GM18907 (cell line): ENCODE data around the gene IQCK.
"Not testable (repeated sequence)": the region's sequence is repeated elsewhere in the genome, so short reads cannot be mapped to it uniquely, and the experiment has no call there.

ENCODE experiments used
- ATAC-seq: cut with Tn5 transposase; IDR thresholded peaks from one replicate; pipeline ENCODE4 v1.9.1; 2021; ENCODE audit warnings: mild to moderate bottlenecking, moderate library complexity; ENCODE audit not compliant: unreplicated experiment

The IQCK gene

DNA sequence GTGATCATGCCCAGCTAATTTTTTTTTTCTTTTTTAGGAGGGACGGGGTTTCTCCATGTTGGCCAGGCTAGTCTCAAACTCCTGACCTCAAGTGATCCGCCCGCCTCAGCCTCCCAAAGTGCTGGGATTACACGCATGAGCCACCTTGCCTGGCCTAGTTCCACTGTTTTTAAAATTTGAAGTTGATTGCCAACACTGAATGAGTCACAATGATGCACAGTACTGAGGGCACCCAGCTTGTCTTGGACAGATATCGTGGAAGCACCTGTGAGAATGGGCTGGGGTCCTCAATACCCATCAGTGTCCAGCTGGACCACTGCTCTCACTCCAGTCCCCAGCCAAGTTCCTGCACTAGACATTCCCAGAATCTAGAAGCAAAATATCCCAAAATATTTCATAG lies 2.5 kb upstream of the IQCK start:
- no peak for ATAC-seq

GRCh38 chr16:19716183-19716582 lies 1.9 kb upstream of the IQCK start:
- ATAC-seq = no peak

- not testable (repeated sequence) for ATAC-seq
Measured at GRCh38 chr16:19716728-19717127, 1.3 kb upstream of the IQCK start.

DNA sequence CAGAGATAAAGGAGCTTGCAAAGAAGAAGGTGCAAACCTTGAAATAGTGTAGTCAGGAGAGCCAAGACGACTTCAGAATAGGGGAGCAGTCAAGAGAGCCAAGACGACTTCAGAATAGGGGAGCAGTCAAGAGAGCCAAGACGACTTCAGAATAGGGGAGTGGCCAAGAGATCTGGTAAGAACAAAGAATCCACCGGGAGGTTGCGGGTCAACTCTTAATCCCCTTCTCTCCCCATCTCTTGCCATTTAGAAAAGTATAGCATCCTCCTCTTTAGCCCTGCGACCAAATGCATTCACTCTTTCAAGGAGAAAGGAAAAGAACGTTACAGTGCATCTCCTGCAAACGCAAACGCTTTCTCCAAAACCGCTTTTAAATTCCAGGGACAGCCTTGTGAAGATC lies 757 bp upstream of the IQCK start:
- ATAC-seq = no peak

DNA sequence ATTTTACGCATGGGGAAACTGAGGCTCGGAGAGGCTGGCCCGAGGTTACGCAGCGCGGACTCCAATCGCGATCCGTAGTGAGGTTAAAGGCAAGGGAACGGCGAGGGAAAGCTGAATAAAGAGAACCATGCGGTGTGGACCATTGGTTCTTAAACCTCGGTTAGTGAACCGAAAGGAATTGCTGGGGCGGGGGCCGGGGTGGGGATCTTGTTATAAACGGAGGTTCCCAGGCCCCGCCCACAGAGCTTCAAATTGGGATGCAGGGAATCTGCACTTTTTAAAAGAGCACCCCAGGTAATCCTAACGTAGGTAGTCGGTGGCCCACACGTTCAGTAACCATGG lies 524 bp downstream of the IQCK start:
- ATAC-seq = no peak

- no peak for ATAC-seq
Measured at GRCh38 chr16:19722269-19722952, 4.3 kb downstream of the IQCK start.

DNA sequence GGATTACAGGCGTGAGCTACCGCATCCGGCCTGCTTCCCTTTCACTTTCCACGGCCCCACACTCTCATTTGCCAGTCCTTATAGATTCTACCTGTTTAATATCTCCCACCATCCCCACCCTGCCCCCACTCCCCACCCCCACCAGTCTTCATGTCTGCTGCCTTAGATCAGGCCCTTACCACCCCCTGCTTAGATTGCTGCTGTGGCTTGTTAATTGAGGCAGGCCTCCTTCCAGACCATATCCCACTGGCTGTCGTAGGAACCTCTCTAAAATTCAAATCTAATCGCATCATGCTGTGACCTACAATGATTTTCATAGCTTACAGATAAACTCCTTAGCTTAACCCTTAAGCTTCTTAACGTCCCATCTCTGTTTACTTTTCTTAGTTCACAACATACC lies 4.9 kb downstream of the IQCK start:
- ATAC-seq = no peak

DNA sequence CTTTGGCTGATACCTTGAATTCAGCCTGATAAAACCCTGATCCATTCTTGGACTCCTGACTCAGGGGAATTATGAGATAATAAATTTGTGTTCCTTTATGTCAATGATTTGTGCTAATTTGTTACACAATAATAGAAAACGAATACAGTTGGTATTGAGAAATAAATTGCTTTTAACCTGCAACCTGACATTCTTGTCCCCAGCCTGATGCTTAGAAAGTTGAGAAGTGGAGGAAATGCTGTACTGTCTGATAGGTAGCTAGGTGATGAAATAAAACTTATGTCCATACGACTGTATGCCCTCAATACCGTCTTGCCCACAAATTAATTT lies 10.5 kb downstream of the IQCK start:
- no peak for ATAC-seq

DNA sequence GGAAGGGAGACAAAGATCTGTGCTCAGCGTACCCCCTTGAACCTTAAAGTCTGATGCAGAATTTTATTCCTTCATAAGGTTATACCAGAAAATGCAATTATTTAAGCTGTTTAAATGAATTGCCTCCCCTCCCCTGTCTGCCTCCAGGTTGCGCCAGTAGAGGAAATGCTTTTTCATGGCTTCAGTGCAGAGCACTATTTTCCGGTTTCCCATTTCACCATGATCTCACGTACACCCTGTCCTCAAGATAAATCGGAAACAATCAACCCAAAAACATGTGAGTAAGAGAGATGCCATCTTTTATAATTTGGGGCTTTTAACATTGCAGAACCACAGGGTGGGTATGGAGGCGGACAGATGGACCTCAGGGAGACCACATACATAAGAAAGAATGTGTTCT lies 15.5 kb downstream of the IQCK start:
- no peak for ATAC-seq

DNA sequence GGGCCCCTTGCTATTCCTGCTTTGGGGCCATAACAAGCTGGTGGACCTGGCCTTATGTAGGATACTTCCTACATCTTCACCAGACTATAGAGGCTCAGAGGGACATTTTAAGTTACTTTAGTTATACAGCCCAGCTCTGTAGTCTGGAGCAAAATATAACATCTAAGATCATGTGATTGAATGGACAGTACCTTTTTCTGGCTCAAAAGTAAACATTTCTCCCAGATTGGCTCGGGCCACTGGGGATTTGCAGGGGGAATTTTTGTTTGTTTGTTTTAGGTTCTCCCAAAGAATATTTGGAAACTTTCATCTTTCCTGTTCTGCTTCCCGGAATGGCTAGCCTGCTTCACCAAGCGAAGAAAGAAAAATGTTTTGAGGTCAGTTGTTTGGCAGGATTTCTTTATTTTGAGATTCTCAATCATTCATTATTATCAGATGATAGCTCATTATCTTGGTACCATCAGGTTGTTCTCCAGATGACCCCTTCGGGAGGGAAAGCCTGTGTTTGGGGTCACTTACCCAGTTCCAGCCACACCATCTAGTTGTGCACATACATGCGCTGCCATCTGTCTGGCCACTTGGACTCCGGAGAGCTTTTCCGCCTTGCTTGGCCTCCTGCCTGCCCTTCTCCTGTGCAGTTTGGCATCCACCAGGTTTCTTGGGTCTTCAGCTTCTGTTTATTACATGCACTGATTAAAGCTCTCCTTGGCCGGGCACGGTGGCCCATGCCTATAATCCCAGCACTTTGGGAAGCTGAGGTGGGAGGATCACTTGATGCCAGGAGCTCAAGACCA lies 17.2 kb downstream of the IQCK start:
- no peak for ATAC-seq

DNA sequence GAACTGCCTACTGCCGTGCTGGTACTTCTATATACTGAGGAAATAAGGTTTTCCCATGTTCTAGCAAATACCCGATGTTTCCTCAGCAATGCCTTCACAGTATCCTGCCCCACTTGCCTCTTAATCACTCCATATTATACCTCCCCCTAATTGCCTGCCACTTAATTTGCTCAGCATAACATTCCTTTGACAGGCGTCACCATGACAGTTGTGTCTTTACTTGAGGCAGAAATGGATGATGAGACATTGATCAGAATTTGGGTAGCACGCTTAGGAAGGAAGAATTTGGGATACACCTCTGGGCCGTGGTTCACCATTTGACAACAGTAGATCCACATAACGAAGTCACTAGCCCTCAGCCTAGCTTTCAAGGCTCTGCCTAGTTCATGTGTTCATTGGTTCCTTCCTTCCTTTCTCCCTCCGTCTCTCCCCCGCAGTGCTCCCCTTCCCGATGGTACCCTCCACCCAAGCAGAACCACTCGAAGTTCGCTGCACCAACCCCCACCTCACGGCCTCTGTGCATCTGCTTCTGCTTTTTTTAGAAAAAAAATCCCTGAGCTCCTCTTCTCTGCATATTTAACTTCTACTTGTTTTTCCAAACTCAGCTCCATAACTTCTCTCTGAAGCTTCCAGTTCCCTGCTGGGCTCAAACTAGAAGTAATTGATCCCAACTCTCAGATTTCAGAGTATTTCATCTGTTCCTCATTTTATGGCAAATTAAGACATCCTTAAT lies 19.4 kb downstream of the IQCK start:
- no peak for ATAC-seq

DNA sequence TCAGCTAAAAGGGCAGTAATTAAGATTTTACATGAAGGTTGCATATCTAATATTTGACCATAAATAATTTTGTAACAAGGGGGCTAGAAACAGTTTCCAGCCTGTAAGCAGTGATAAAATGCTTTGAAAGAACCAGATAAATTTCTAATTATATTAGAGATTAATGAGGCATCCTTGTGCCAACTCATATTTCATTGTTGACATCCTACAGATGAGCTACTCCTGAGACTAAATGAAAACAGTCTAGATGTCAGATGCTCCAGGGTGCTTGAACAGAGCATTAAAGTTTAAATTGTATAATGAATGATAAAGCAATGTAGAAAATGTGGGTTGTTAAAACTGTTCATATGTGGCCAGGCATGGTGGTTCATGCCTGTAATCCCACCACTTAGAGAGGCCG lies 23.3 kb downstream of the IQCK start:
- no peak for ATAC-seq

- ATAC-seq = no peak
Measured at GRCh38 chr16:19743816-19744159, 25.7 kb downstream of the IQCK start.

DNA sequence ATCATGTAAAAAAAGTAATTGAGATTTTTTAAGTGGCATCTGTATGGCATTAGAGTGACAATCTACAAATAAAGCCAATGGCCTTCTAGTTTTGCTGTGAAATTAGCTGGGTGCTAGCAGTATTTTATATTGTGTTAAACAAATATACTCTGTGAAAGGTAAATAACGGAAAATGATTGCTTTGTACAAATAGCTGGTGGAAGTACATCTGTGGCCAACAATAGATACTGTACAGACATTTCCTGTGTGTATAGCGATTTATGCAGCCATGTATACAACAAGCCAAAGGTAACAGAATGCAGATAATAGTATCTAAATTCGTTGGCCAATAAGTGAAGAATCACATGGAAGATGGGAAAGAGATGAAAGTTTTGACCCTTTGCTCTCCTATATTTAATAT lies 26.6 kb downstream of the IQCK start:
- ATAC-seq = no peak

GRCh38 chr16:19745286-19746010 lies 27.4 kb downstream of the IQCK start:
- ATAC-seq = no peak

DNA sequence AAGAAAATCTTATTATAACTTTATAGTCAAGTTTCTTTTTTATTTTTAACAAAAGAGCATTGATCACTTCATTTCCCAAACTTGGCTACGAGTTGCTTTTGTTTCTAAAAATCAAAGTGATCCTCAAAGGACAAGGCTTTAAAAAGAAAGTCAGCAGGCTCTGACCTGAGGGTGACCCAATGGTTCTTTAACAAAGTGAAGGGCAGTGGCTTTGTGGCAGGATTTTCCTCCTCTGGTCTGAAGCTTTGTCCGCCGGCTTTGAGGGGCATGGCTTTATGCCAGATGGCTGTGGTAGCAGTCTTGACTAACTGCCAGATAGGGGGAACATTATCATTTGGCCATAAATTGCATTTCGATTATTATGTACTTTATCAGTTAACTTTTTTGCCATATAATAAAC lies 28.5 kb downstream of the IQCK start:
- ATAC-seq = no peak

DNA sequence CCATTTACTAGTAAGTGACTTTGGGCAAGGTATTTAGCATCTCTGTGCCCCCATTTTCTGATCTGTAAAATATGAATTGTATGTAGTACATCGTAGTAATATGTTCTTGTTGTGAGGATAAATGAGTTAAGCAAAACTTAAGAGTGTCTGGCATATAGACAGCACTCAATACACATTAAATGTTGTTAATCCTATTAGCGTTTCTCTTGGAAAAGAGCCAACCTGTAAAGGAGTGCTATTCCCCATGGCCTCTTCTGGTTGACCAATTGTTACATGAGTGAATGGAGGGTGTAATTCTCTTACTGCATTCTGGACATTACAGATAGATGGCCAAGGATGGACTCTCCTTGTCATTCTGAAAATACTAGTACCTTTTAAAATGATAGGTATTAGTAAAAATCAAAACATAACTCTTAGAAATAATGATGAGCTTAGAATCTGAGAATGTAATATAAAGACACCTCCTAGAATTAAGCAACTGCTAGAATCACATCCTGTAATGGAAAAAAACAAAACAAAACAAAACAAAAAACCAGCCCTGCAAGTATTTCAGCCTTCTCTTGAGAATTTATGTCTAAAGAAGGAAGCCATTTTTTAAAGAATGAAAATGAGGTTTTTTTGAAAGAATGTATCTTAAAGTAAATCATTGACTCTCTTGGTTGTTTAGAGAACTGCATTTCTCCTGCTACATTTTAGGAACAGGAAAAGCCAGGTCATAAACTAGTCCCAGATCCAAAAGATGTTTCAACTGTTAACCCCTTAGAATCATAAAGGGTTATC lies 30.5 kb downstream of the IQCK start:
- no peak for ATAC-seq

DNA sequence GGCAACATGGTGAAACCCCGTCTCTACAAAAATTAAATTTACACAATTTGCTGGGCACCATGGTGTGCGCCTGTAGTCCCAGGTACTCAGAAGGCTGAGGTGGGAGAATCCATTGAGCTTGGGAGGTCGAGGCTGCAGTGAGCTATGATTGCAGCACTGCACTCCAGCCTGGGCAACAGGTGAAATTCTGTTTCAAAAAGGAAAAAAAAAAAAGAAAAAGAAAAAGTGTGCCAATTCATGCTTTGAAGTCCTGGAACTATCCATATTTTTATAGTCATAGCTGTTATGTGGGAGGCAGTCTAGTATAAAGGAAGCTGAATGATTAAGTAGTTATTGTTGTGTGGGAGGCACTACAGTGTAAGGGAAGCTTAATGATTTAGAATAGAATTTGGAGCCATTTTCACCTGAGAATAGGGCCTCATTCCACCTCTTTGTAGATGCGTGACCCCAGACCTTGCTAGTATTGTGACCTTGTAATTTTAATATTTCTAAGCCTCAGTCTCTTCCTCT lies 31.6 kb downstream of the IQCK start:
- no peak for ATAC-seq

DNA sequence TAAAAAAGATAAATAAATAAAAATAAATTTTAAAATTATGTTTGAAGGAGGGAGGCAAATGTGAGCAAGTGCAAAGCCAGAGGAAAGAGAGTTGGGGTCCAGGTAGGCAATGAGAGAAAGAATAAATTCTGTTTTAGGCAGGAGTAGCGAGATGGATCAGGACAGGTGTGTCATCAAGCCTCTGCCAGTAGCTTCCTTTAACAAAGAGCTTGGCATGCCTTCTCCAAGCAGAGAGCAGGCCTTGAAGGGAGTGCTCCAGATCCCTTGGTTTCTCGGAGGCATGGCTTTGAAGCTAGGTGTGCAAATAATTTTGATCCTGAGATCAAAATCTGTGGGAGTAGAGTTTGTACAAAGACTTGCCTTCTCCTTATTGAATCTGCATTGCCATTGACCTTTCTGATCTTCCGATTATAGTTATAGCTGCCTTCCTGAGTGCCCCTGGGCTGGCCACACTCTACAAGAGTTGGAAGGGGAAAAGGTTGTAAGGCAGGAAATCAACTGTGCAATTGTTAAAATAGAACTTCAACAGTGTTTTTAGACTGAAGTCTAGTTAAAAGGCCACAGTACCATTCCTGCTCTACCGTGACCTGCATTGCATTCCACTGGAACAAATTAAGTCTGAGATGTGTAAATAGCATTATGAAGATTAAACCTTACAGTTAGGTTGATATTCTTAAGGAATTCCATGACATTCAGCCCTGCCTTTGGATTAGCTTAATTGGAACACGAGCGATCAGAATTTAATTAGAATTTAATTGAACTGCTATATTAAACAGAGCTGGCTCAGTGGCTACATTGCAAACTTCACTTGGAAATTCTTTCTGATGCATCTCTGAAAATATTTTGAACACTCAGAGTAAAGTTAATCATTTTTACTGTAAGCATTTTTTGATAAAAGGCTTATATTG lies 33.7 kb downstream of the IQCK start:
- no peak for ATAC-seq
